Lower leg skin (tissue), 4 donors: ENCODE results near the gene WFDC1. TPM values are rescaled to one million over a fixed set of nuclear protein-coding genes. Genes with fewer than 3 reads are reported as not detected.

Experiments used
- DNase-seq, 2 donors: peaks; one replicate each; pipeline ENCODE4 v3.0.0-alpha.2; 2019; ENCODE audit warnings: low spot score in 2 of 2
- H3K4me3 ChIP-seq: fragments of 200-600 bp; sonication (generic); 2 replicates; pipeline ENCODE4 v1.5.1; 2017; ENCODE audit warnings: mild to moderate bottlenecking, low read depth; ENCODE audit not compliant: poor library complexity, severe bottlenecking
- CTCF ChIP-seq, 3 donors: fragments of 450-650 bp; IDR thresholded peaks; one replicate each; pipeline ENCODE4 v1.5.1; 2016; ENCODE audit warnings: antibody characterized with exemption in 3 of 3, mild to moderate bottlenecking in 3 of 3, moderate library complexity in 2 of 3
- POLR2A ChIP-seq, 2 donors: fragments of 450-650 bp; IDR thresholded peaks; one replicate each; pipeline ENCODE4 v1.6.1; 2016 to 2017; ENCODE audit warnings: antibody characterized with exemption in 2 of 2, mild to moderate bottlenecking in 1 of 2, moderate library complexity in 1 of 2
- WGBS, 2 donors: methylation state at CpG; one replicate each; pipeline ENCODE4 v1.1.5; 2018; 5-methylcytosine and 5-hydroxymethylcytosine counted together
- intact Hi-C: fragments of 100-400 bp; cut with DNase I; formaldehyde crosslinking; loops from one replicate; pipeline ENCODE4 v1.15.0; 2023; ENCODE audit warnings: low total_unique reads
- total RNA-seq, 4 donors: library from RNA; depleted of rRNA; stranded (reverse); fragments of >200 nt; gene quantifications; one replicate each; pipeline ENCODE4 v1.1.0, GENCODE V29; 2016

The WFDC1 gene
- total RNA-seq, 4 donors from 2014 or later = 0.91 to 2.2 (median 1.3) TPM; not detected in 1

- intact Hi-C loops = no loop called here
- no peak for DNase-seq
- 96 to 98% methylated on average over 5 of the region's 5 CpGs for WGBS, 2 donors
- H3K4me3 ChIP-seq = no peak overlapping the region
- TF ChIP-seq POLR2A (IDR thresholded peaks at IDR 0.05) (no peak), CTCF (IDR thresholded peaks at IDR 0.05) (no peak)
Observed at GRCh38 chr16:84293406-84293805, 1.3 kb upstream of the WFDC1 start.

- TF ChIP-seq CTCF (IDR thresholded peaks at IDR 0.05) (no peak), POLR2A (IDR thresholded peaks at IDR 0.05) (no peak)
- intact Hi-C loops = no loop called here
Observed at GRCh38 chr16:84294117-84294516, 561 bp upstream of the WFDC1 start.

DNA sequence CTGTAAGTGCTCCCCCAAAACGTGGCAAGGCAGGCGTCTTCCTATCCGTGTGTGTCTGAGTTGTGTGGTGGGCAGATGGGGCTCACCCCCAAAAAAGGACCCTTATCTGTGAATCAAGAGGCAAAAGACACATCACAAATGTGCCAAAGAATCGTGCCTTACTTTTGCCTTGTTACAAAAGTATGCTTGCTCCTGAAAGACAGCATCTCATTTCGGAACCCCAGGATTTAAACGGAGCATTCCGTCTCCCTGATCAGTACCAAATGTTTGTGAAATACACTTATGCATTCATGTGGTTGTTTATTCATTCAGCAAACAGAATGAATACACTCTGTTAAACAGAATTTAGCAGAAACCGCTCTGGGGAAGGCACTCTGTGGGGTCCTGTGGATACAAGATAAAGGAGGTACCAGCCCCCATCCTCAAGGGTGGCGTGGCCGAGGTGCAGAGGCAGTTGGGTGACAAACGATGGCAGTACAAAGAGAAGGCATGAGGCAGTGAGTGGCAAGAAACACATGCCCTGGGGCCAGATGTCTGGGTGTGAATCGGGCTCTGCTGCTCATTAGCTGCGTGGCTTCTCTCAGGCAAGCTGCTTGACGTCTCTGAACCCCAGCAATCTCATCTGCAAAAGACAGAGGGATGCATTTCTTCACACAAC is 654 bp downstream of the WFDC1 start:
- H3K4me3 ChIP-seq = no peak overlapping the region
- DNase-seq = no peak
- TF ChIP-seq CTCF (IDR thresholded peaks at IDR 0.05) = no peak
- no peak for TF ChIP-seq POLR2A (IDR thresholded peaks at IDR 0.05)
- WGBS, 2 donors = 21 to 30% methylated on average over 14 of the region's 14 CpGs
- intact Hi-C loops = no loop called here

More at GRCh38 chr16:84294117-84294516, 561 bp upstream of the WFDC1 start:
- no peak for DNase-seq
- 54 to 62% methylated on average over 10 of the region's 10 CpGs for WGBS, 2 donors
- H3K4me3 ChIP-seq = no peak overlapping the region

GRCh38 chr16:84298376-84298899 is 3.8 kb downstream of the WFDC1 start:
- no peak for TF ChIP-seq POLR2A (IDR thresholded peaks at IDR 0.05)
- TF ChIP-seq CTCF (IDR thresholded peaks at IDR 0.05) = no peak
- no peak overlapping the region for H3K4me3 ChIP-seq
- no peak for DNase-seq
- intact Hi-C loops = no loop called here
- 87% methylated on average over 13 of the region's 13 CpGs for WGBS, 2 donors

DNA sequence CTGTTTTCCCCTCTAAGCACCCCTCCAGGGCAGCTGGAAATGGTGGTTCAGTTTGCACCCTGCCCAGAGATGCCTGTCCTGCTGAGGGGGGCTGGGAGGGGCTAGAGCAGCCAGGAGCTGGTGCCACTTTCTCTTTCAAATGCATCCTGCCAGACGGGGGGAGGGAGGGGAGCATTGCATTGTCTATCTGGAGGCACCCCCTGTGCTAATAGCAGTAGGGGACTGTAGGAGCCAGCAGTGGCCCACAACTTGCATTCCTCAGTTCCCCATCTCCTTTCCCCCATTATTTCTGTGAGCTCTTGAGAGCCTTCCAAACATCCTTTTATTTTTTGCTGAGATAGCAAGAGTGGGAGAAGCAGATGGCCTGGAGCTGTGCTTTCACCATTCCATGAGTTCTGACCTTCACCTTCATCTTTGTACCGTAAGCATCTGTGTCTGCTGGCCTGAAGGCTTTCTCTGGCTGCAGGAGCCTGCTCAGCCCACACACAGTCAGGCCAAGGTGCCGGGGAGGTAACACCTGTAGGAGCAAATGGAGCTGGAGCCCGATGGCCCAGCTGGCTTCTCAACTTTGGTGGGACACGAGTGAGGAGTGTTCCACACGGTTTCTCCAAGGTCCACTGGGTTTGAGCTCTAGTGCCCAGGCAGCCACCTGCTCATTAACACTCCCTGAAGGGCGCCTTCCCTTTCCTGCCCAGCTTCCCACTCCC is 5.2 kb downstream of the WFDC1 start:
- intact Hi-C loops = no loop called here
- no peak overlapping the region for H3K4me3 ChIP-seq
- WGBS, 2 donors = 71 to 78% methylated on average over 7 of the region's 7 CpGs
- DNase-seq = no peak
- TF ChIP-seq CTCF (IDR thresholded peaks at IDR 0.05) (no peak), POLR2A (IDR thresholded peaks at IDR 0.05) (no peak)
